Right lobe of liver (tissue), 6 donors: ENCODE results near the gene PRSS35. TPM values are rescaled to one million over a fixed set of nuclear protein-coding genes. Genes with fewer than 3 reads are reported as not detected.

Source experiments
- ATAC-seq, 4 donors: fragments of 200-7000 bp; cut with Tn5 transposase; one replicate each; pipeline ENCODE4 v1.9.1; 2020; ENCODE audit warnings: mild to moderate bottlenecking in 4 of 4, moderate library complexity in 4 of 4
- DNase-seq, 3 donors: peaks; one replicate each; pipeline ENCODE4 v3.0.0-alpha.2; 2020
- H3K27ac ChIP-seq, 3 donors: fragments of 200-600 bp; one replicate each; pipeline ENCODE4 v1.8.0; 2022
- H3K27me3 ChIP-seq, 2 donors: fragments of 200-600 bp; one replicate each; pipeline ENCODE4 v1.8.0; 2022
- H3K36me3 ChIP-seq, 4 donors: fragments of 200-600 bp; sonication (generic) in 1 of 4; one replicate each; pipeline versions ENCODE4 v1.5.1 to v1.8.0; 2017 to 2022; ENCODE audit warnings: control low read depth in 1 of 4
- H3K4me1 ChIP-seq, 4 donors: fragments of 200-600 bp; sonication (generic) in 1 of 4; one replicate each; pipeline versions ENCODE4 v1.5.1 to v1.8.0; 2017 to 2022; ENCODE audit warnings: control low read depth in 1 of 4
- H3K4me3 ChIP-seq, 3 donors: fragments of 200-600 bp; one replicate each; pipeline ENCODE4 v1.8.0; 2022
- H3K9me3 ChIP-seq, 4 donors: fragments of 200-600 bp; sonication (generic) in 1 of 4; one replicate each; pipeline versions ENCODE4 v1.5.1 to v1.8.0; 2017 to 2022; ENCODE audit warnings: control low read depth in 1 of 4
- CTCF ChIP-seq, 4 donors: fragments of 200-600 bp in 3 of 4; fragments of 450-650 bp in 1 of 4; IDR thresholded peaks; one replicate each; pipeline versions ENCODE4 v1.5.1 to v1.8.0; 2016 to 2022; ENCODE audit warnings: antibody characterized with exemption in 4 of 4, mild to moderate bottlenecking in 2 of 4
- POLR2A ChIP-seq: fragments of 450-650 bp; IDR thresholded peaks from one replicate; pipeline ENCODE4 v1.6.1; 2017; ENCODE audit warnings: antibody characterized with exemption, mild to moderate bottlenecking
- WGBS: methylation state at CpG from one replicate; pipeline ENCODE4 v1.1.6; 2018; ENCODE audit warnings: low coverage, low lambda C conversion rate; ENCODE audit not compliant: insufficient coverage; ENCODE audit errors: missing lambda C conversion rate; 5-methylcytosine and 5-hydroxymethylcytosine counted together
- intact Hi-C, 2 donors: fragments of 100-400 bp; cut with DNase I; formaldehyde crosslinking; loops; one replicate each; pipeline versions ENCODE4 v1.11.2 to v1.14.1; 2022
- total RNA-seq, 6 experiments: library from RNA; depleted of rRNA in 2 of 6; stranded (reverse); fragments of >200 nt in 2 of 6; fragmentation: NEBNext Ultra II Directional in 3 of 6; extraction: Animal tissue kit (Norgen Biotek cat#: 25700) in 3 of 6; gene quantifications; one replicate each; pipeline versions ENCODE4 v1.1.0 to v1.2.4, GENCODE V29; 2016 to 2023
- donor health status: DM: no; HTN: yes; CAD: no.
- donor health status: DM: no; HTN: no; CAD: no.
- donor health status: DM: no; HTN: no; CAD: no.
- donor health status: DM: no; HTN: yes; CAD: no.
- donor health status: DM: no; HTN: yes; CAD: no.

PRSS35 gene
- total RNA-seq, 6 experiments from 2014 or later: 0.20 TPM; not detected in 5

- Histone ChIP-seq H3K4me1 (no peaks in the 10 kb centered on the region), H3K27me3 (no peaks in the 10 kb centered on the region), H3K36me3 (no peaks in the 10 kb centered on the region), H3K9me3 (no peaks in the 10 kb centered on the region), H3K4me3 (no peak overlapping the region), H3K27ac (no peak overlapping the region)
- intact Hi-C loops: no loop called here
- DNase-seq (peak in 2 of 3 donors; percentile 46 to 48), ATAC-seq (peak; percentile 52 to 69 (median 58))
- TF ChIP-seq CTCF (IDR thresholded peaks at IDR 0.05) (no peak), POLR2A (no peak)
- WGBS: 40% methylated on average over 2 of the region's 3 CpGs
These were observed 44.7 kb upstream of the PRSS35 start for GRCh38 chr6:83467620-83468036.

- ATAC-seq (no peak), DNase-seq (no peak)
- peaks cover 0 to 11% (median 2%) of the 10 kb centered on the region in 4 donors for H3K4me1 ChIP-seq
- H3K4me3 ChIP-seq: no peak overlapping the region
- H3K9me3 ChIP-seq: no peaks in the 10 kb centered on the region
- TF ChIP-seq CTCF (IDR thresholded peaks at IDR 0.05) (no peak), POLR2A (no peak)
- no peaks in the 10 kb centered on the region for H3K27me3 ChIP-seq
- 64% methylated on average over 4 of the region's 4 CpGs for WGBS
- intact Hi-C loops: no loop called here
- no peaks in the 10 kb centered on the region for H3K36me3 ChIP-seq
- H3K27ac ChIP-seq: no peak overlapping the region
These were observed 42.3 kb upstream of the PRSS35 start for GRCh38 chr6:83470001-83470400.

- H3K4me1 ChIP-seq: peaks cover 0 to 11% (median 2%) of the 10 kb centered on the region in 4 donors
- no peaks in the 10 kb centered on the region for H3K9me3 ChIP-seq
- H3K4me3 ChIP-seq: no peak overlapping the region
- 100% methylated on average over 2 of the region's 3 CpGs for WGBS
- ATAC-seq (no peak), DNase-seq (no peak)
- no peak for TF ChIP-seq POLR2A
- no peak for TF ChIP-seq CTCF (IDR thresholded peaks at IDR 0.05)
- H3K36me3 ChIP-seq: no peaks in the 10 kb centered on the region
- H3K27me3 ChIP-seq: no peaks in the 10 kb centered on the region
- H3K27ac ChIP-seq: no peak overlapping the region
- intact Hi-C loops: no loop called here
These were observed 41.7 kb upstream of the PRSS35 start for GRCh38 chr6:83470587-83470986.

GRCh38 chr6:83472767-83473166 is 39.6 kb upstream of the PRSS35 start:
- Histone ChIP-seq H3K4me3 (no peak overlapping the region), H3K4me1 (peaks cover 0 to 11% (median 2%) of the 10 kb centered on the region in 4 donors), H3K27me3 (no peaks in the 10 kb centered on the region), H3K36me3 (no peaks in the 10 kb centered on the region), H3K27ac (no peak overlapping the region), H3K9me3 (no peaks in the 10 kb centered on the region)
- DNase-seq (no peak), ATAC-seq (no peak)
- TF ChIP-seq CTCF (IDR thresholded peaks at IDR 0.05): no peak
- no peak for TF ChIP-seq POLR2A
- intact Hi-C loops: no loop called here
- 63% methylated on average over 1 of the region's 2 CpGs for WGBS

- 20% methylated on average over 4 of the region's 4 CpGs for WGBS
- Histone ChIP-seq H3K27me3 (no peaks in the 10 kb centered on the region), H3K9me3 (no peaks in the 10 kb centered on the region), H3K36me3 (no peaks in the 10 kb centered on the region), H3K4me1 (peaks cover 0 to 15% (median 4%) of the 10 kb centered on the region in 4 donors), H3K4me3 (no peak overlapping the region), H3K27ac (peak overlapping the region in 2 of 3 donors; percentile 27 to 54)
- intact Hi-C loops: no loop called here
- ATAC-seq (peak; percentile 91 to 96 (median 94)), DNase-seq (peak; percentile 38 to 90 (median 60))
- TF ChIP-seq POLR2A (no peak), CTCF (IDR thresholded peaks at IDR 0.05) (no peak)
These were observed 38.0 kb upstream of the PRSS35 start for GRCh38 chr6:83474309-83474708.
